GM12875 (cell line): ENCODE measurements around the gene MRPL23.

Experiments
- H3K4me3 ChIP-seq: one replicate; pipeline ENCODE4 v1.5.1; 2011; ENCODE audit warnings: low read depth, low read length, control low read depth
- CTCF ChIP-seq: IDR thresholded peaks from 2 replicates; pipeline ENCODE4 v1.5.1; 2011; ENCODE audit warnings: low read depth, mild to moderate bottlenecking, control low read depth, inconsistent platforms, low read length, moderate library complexity, borderline replicate concordance; ENCODE audit not compliant: insufficient read depth

Gene MRPL23

GRCh38 chr11:2002807-2003206 is 55.7 kb downstream of the MRPL23 start:
- TF ChIP-seq CTCF, result no peak
- no peak overlapping the region for H3K4me3 ChIP-seq

GRCh38 chr11:2004466-2004865 is 57.3 kb downstream of the MRPL23 start:
- no peak for TF ChIP-seq CTCF
- H3K4me3 ChIP-seq, result no peak overlapping the region
